Uterus (tissue), 2 donors: ENCODE data around the gene QARS1.

Source experiments
- CTCF ChIP-seq, 4 experiments: fragments of 200-600 bp in 2 of 4; fragments of 450-650 bp in 2 of 4; sonication (generic) in 2 of 4; IDR thresholded peaks; one replicate each; pipeline ENCODE4 v1.5.1; 2016 to 2019; ENCODE audit warnings: antibody characterized with exemption in 4 of 4, mild to moderate bottlenecking in 2 of 4, moderate library complexity in 1 of 4
- POLR2A ChIP-seq, 2 donors: fragments of 450-650 bp; IDR thresholded peaks; one replicate each; pipeline ENCODE4 v1.6.1; 2016; ENCODE audit warnings: antibody characterized with exemption in 2 of 2, mild to moderate bottlenecking in 1 of 2, moderate library complexity in 1 of 2

- TF ChIP-seq POLR2A (IDR thresholded peaks at IDR 0.05) (peak; percentile 35 to 88), CTCF (IDR thresholded peaks at IDR 0.05) (peak in 2 of 4 experiments; percentile 11 to 26)
Measured at GRCh38 chr3:49120438-49121131, 16.0 kb upstream of the QARS1 start, which contains the start of gene USP19.
